GM15510 (cell line): ENCODE measurements around the gene PTPRM.

Experiments used
- POLR2A ChIP-seq: IDR thresholded peaks from 3 replicates; pipeline ENCODE4 v1.6.1; 2011; ENCODE audit warnings: borderline replicate concordance; ENCODE audit not compliant: insufficient read length; ENCODE audit errors: extremely low read depth

Gene PTPRM

GRCh38 chr18:7889515-7889914 is 322.4 kb downstream of the PTPRM start:
- TF ChIP-seq POLR2A = no peak

GRCh38 chr18:7890075-7890474 is 323.0 kb downstream of the PTPRM start:
- TF ChIP-seq POLR2A = no peak

GRCh38 chr18:7892556-7892955 is 325.4 kb downstream of the PTPRM start:
- TF ChIP-seq POLR2A = no peak

GRCh38 chr18:7894592-7894991 is 327.5 kb downstream of the PTPRM start:
- no peak for TF ChIP-seq POLR2A

- no peak for TF ChIP-seq POLR2A
Observed at GRCh38 chr18:7895346-7895745, 328.2 kb downstream of the PTPRM start.

- no peak for TF ChIP-seq POLR2A
Observed at GRCh38 chr18:7896161-7896560, 329.0 kb downstream of the PTPRM start.

- no peak for TF ChIP-seq POLR2A
Observed at GRCh38 chr18:7896805-7897518, 329.8 kb downstream of the PTPRM start.

GRCh38 chr18:7898181-7898580 is 331.1 kb downstream of the PTPRM start:
- TF ChIP-seq POLR2A = no peak

- no peak for TF ChIP-seq POLR2A
Observed at GRCh38 chr18:7899078-7899477, 332.0 kb downstream of the PTPRM start.

- TF ChIP-seq POLR2A = no peak
Observed at GRCh38 chr18:7900091-7900490, 333.0 kb downstream of the PTPRM start.

GRCh38 chr18:7901657-7902056 is 334.5 kb downstream of the PTPRM start:
- no peak for TF ChIP-seq POLR2A

GRCh38 chr18:7902399-7902839 is 335.3 kb downstream of the PTPRM start:
- no peak for TF ChIP-seq POLR2A

- TF ChIP-seq POLR2A = no peak
Observed at GRCh38 chr18:7904529-7904928, 337.4 kb downstream of the PTPRM start.

- TF ChIP-seq POLR2A = no peak
Observed at GRCh38 chr18:7908681-7909299, 341.7 kb downstream of the PTPRM start.

- TF ChIP-seq POLR2A = no peak
Observed at GRCh38 chr18:7914834-7915670, 347.9 kb downstream of the PTPRM start.
